Limb (tissue), 2 donors: ENCODE measurements around the gene CLCN3.
"Not testable (repeated sequence)": the region's sequence is repeated elsewhere in the genome, so short reads cannot be mapped to it uniquely, and the experiment has no call there.

Experiments used
- DNase-seq, 2 donors: peaks; one replicate each; pipeline ENCODE4 v3.0.0-alpha.2; 2016; ENCODE audit errors: extremely low spot score in 2 of 2

Gene CLCN3

GRCh38 chr4:169617306-169617705 lies 3.1 kb upstream of the CLCN3 start:
- DNase-seq, result no peak

- no peak for DNase-seq
Observed at GRCh38 chr4:169618286-169618685, 2.1 kb upstream of the CLCN3 start.

GRCh38 chr4:169618986-169619385 lies 1.4 kb upstream of the CLCN3 start:
- DNase-seq, result no peak

DNA sequence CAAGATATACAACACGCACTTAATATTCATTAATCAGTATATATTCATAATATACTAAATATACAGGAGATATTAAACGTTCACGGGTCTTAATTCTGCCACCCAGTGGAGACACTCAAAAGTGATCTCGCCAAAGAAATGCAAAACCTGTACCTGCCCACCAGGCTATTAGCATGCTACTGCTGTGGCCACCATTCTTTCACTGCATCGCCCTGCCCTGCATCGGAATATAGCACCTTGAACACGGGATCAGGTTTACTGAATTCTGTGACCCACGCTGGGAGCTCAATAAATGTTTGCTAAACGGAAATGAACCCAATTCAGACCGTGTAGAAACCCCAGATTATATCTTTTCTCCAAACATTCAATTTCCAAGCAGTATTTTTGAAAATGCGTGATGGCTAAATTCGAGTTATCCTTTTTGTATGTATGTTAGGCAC lies 840 bp upstream of the CLCN3 start:
- peak; percentile 53 to 65 for DNase-seq

DNA sequence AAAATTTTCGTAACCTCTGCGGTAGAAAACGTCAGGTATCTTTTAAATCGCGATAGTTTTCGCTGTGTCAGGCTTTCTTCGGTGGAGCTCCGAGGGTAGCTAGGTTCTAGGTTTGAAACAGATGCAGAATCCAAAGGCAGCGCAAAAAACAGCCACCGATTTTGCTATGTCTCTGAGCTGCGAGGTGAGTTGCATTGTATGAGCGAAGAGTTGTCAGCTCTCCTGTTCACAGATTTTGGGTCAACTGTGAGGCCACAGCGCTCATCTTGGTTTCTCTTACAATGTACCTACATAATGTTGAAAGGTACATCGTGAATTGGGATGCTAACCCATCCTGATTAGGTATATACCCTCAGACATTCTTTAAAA lies 486 bp downstream of the CLCN3 start:
- no peak for DNase-seq

- no peak for DNase-seq
Observed at GRCh38 chr4:169621731-169622492, 1.5 kb downstream of the CLCN3 start.

DNA sequence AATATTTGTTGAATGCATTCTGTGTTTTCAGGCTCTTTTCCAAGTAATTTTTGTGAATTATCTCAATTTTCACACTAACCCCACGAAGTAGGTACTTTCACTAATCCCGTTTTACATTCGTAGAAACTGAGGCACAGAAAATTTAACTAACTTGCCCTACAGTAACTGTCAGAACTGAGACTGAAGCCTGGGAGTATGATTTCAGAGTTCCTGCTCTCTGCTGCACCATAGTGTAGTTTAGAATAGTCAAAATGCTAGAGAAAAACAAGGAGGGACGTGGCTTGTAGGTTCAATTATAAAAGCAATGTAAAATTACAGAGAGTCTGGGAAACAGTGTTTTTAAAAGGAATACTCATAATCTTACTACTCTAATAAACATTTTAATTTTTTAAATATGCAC lies 2.2 kb downstream of the CLCN3 start:
- no peak for DNase-seq

DNA sequence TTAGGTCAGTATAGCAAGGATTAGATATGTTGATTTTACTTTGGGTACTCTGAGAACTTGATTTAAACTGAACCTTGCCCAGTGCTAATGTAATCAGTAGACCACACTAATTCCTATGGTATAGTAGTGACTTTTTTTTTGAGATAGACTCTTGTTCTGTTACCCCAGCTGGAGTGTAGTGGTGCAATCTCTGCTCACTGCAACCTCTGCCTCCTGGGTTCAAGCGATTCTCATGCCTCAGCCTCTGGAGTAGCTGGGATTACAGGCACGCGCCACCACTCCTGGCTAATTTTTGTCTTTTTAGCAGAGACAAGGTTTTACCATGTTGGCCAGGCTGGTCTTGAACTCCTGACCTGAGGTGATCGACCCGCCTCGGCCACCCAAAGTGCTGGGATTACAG lies 3.6 kb downstream of the CLCN3 start:
- not testable (repeated sequence) for DNase-seq

DNA sequence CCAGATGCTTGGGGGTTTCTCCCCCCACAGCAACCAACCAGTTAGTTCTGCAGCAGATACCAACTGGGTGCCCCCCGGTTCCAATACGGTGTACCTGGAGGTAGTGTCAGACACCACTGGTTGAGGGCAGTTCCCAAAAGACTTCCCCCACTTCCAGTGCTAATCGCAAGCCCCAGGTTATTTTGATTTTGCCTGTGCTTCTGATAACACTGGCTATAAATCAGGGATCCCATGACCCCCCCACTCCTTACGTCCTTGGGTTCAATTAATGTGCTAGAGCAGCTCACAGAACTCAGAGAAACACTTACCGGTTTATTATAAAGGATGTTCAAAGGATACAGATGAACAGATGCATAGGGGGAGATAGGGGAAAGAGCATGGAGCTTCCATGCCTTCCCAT lies 5.5 kb downstream of the CLCN3 start:
- DNase-seq, result no peak

DNA sequence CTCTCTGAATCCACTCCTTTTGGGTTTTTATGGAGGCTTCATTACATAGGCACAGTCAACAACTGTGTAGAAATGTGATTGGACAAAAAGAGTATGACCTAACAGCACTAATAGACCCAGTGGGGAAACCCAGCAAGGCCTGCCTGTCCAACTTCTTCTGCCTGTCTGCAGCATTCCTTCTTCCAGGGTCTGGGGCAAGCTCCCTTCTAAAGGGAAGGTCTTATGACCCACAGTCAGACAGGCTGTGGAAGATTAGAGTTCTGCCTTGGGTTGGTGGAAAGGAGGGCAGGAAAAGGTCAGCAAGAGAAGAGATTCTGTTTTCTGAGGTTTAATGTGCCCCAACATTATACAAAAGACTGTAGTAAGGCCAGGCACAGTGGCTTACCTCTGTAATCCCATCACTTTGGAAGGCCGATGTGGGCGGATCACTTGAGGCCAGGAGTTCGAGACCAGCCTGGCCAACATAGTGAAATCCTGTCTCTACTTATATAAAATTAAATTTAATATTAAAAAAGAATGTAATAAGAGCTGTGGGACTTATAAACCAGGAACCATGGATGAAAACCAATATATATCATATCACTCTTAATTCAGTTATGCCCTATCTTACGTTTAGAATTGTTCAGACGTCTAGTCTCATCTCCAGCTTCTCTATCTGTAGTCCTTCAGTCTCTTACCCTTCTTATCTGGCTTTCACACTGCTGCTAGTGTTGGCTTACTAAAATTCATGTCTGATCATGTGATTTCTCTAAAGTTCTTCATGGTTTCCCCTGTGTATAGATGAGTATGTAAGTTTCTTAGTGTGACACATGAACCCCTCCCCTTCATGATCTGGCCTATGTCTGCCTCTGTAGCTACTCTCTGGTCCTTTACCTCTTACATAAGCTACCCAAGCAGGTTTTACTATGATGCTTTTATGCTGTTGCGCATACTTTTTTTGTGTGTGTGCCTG lies 6.2 kb downstream of the CLCN3 start:
- no peak for DNase-seq

DNA sequence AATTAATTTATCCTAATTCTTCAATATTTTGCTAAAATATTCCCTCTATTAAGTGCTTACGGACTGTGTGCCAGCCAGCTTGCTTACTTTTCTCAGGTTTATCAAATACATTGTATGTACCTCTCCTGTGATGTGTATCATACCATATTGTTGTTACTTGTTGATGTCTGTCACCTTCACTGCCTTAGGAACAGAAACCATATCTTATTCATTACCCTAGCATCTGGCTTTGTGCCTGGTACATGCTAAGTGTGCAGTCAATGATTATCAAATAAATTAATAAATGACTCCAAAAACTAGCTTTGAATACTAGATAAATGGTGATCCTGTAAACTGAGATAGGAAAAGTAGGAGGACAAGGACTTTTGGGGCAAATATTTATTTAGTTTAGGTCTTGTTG lies 6.9 kb downstream of the CLCN3 start:
- DNase-seq, result no peak

- no peak for DNase-seq
Observed at GRCh38 chr4:169628579-169628978, 8.2 kb downstream of the CLCN3 start.

DNA sequence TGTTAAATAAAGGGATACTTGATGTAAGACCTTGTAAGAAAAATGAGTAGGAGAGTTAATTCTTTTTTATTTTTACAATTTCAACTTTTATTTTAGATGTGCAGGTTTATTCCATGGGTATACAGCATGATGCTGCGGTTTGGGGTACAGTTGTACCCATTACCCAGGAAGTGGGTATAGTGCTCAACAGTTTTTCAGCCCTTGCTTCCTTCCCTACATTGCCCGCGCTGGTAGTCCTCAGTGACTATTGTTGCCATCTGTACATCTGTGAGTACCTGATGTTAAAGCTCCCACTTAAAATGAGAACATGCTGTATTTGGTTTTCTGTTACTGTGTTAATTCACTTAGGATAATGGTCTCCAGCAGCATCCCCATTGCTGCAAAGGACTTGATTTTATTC lies 9.7 kb downstream of the CLCN3 start:
- no peak for DNase-seq

- DNase-seq, result no peak
Observed at GRCh38 chr4:169632896-169633295, 12.5 kb downstream of the CLCN3 start.

DNA sequence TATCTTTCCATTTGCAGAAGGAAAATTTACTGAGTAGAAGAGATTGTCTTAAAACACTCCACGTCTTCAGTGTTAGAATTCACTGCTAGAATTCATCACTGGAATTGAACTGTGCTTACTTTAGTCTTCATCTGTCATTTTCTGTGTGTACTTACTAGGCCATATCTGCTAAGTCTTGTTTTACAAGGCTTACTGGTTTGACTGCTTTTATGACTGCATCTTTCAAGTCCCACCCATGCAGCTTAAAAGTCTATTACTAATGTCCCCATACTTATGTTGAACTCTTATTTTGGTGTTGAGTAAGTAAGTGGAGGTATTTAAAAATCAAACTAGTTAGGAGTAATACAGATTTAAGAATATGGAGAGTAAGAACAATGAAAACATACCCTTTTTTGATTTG lies 14.6 kb downstream of the CLCN3 start:
- no peak for DNase-seq

- peak in 1 of 2 donors; percentile 40 for DNase-seq
Observed at GRCh38 chr4:169640261-169640870, 20.0 kb downstream of the CLCN3 start.

GRCh38 chr4:169644802-169645201 lies 24.4 kb downstream of the CLCN3 start:
- no peak for DNase-seq

GRCh38 chr4:169645627-169646026 lies 25.2 kb downstream of the CLCN3 start:
- DNase-seq, result no peak

- DNase-seq, result no peak
Observed at GRCh38 chr4:169649545-169650226, 29.3 kb downstream of the CLCN3 start.

DNA sequence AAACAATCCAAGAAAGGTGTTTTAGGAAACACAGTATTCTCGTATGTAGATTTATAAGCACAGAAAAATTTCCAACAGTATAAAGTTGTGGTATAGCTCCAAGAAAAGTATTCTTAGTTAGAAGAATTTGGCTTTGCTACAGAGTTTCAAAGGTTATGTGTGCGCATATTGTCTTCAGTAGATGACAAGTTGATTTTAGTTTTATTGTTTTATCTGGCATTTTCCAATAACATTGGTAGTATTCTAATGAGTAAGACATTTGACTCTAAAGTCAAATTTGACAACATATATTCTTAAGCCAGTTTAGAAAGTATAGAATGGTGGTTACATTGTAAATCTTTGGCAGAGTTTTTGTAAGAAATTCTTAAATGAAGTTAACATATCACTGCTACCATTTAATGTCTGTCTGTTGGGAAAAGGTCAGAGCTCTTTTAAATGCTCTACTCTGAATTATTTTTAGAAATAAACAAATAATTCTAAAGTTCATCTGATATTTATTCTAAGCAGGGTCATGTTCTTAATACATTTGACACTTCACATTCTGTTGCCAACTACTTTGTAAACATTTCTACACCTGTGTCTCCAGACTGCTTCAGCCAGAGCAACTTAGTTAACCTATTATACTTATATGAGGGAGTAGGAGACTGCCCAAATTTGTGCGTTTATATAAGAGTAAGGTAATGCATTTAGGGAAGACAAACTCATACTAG lies 30.0 kb downstream of the CLCN3 start:
- no peak for DNase-seq

DNA sequence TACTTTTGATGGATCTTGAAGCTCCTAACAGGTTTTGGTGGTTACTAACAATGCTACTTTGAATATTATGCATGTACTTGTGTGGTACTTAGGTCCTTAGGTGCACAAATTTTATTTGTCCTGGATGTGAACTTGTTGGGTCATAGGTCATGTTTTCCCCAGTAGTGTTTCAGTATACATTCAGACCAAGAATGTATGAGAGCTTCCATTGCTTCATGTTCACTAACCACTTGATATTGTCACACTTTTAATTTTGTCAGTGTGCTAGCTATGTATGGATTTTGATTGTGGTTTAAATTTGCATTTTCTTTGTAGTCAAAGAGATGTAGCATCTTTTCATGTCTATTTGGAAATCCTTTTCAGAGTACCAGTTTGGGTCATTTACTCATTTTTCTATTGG lies 32.2 kb downstream of the CLCN3 start:
- DNase-seq, result no peak
